ENCODE results near the gene ING5. TPM values are rescaled to one million over a fixed set of nuclear protein-coding genes. Genes with fewer than 3 reads are reported as not detected.

ING5 gene
- total and polyA plus RNA-seq, 8 donors = 19.9 to 160 (median 32.4) TPM

- Histone ChIP-seq H3K4me1 (peaks cover 4 to 25% (median 18%) of the 10 kb centered on the region in 4 donors), H3K27me3 (peaks cover 0 to 60% (median 33%) of the 10 kb centered on the region in 3 donors), H3K9me3 (peaks cover 0 to 13% (median 2%) of the 10 kb centered on the region in 4 donors), H3K4me3 (no peak overlapping the region), H3K27ac (no peak overlapping the region), H3K36me3 (no peaks in the 10 kb centered on the region)
- intact Hi-C loops (cut with DNase I; ENCODE audit: low total_unique reads) = no loop called here
- no peak for DNase-seq
- TF ChIP-seq POLR2A (IDR thresholded peaks at IDR 0.05) = no peak
- TF ChIP-seq, protein P1, sequence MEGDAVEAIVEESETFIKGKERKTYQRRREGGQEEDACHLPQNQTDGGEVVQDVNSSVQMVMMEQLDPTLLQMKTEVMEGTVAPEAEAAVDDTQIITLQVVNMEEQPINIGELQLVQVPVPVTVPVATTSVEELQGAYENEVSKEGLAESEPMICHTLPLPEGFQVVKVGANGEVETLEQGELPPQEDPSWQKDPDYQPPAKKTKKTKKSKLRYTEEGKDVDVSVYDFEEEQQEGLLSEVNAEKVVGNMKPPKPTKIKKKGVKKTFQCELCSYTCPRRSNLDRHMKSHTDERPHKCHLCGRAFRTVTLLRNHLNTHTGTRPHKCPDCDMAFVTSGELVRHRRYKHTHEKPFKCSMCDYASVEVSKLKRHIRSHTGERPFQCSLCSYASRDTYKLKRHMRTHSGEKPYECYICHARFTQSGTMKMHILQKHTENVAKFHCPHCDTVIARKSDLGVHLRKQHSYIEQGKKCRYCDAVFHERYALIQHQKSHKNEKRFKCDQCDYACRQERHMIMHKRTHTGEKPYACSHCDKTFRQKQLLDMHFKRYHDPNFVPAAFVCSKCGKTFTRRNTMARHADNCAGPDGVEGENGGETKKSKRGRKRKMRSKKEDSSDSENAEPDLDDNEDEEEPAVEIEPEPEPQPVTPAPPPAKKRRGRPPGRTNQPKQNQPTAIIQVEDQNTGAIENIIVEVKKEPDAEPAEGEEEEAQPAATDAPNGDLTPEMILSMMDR (IDR thresholded peaks at IDR 0.05) = no peak
- TF ChIP-seq POLR2AphosphoS5 (IDR thresholded peaks at IDR 0.05) = no peak
- no peak for TF ChIP-seq EP300 (IDR thresholded peaks at IDR 0.05)
- WGBS, 5 donors = 69 to 78% (median 72%) methylated on average over 12 to 22 of the region's 22 CpGs
These were observed 75.4 kb downstream of the ING5 start for GRCh38 chr2:241777170-241777685.

DNA sequence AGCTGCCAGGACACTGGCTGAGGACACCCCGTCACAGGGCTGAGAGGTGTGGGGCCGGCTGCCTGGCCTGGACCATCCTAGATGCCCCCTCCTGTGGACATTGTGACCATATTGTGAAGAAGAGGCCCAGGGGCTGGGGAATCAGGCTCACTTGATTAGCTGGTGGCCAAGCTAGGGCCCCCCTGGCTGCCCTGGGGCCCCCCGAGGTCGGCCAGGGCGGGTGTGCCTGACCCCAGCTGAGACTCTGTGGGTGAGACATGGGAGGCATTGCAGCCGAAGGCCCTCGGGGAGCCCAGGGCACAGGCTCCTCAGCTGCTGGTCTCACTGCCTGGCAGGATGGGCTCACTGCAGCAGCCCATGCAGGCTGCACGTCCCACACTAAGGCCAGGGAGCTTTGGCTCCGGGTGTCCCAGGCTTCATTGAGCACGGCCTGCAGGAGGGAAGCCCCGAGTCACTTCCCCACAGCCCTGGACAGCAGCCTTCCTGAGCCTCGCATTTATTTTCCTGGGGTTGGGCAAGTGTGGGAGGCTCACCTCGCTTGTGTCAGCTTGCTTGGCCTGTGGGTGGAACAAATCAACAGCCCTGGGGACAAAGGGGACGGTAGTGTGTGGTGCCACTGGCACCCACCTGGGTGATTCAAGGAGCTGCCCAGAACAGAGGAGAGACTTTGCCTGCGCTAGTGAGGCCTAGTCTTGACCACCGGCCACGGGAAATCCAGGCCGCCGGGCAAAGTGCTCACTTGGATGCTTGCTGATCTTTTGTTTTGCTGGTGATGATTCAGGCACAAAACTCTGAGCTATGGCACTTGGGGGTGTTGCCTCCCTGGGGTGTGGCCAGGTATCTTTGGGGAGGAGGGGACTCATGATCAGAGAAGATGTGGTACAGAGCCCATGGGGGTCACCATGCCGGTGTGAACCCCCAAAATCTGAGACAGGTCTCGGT, 76.1 kb downstream of the ING5 start:
- Histone ChIP-seq H3K36me3 (no peaks in the 10 kb centered on the region), H3K4me1 (peaks cover 4 to 20% (median 18%) of the 10 kb centered on the region in 4 donors), H3K27me3 (peaks cover 0 to 54% (median 33%) of the 10 kb centered on the region in 3 donors), H3K9me3 (peaks cover 0 to 13% (median 2%) of the 10 kb centered on the region in 4 donors), H3K27ac (no peak overlapping the region), H3K4me3 (no peak overlapping the region)
- no peak for DNase-seq
- TF ChIP-seq, protein P1 (IDR thresholded peaks at IDR 0.05) = no peak
- TF ChIP-seq POLR2AphosphoS5 (IDR thresholded peaks at IDR 0.05) = no peak
- no peak for TF ChIP-seq EP300 (IDR thresholded peaks at IDR 0.05)
- no peak for TF ChIP-seq POLR2A (IDR thresholded peaks at IDR 0.05)
- intact Hi-C loops (cut with DNase I; ENCODE audit: low total_unique reads) = no loop called here
- 71 to 87% (median 73%) methylated on average over 10 to 21 of the region's 21 CpGs for WGBS, 5 donors

Other genes with a start within 250 kb of the ING5 start
- 100 to 1,000 TPM in 4 of 5 donors, 10 to 100 TPM in 1; 93.8 to 446 (median 240) TPM for gene STK25, start 193.5 kb upstream of the ING5 start, total RNA-seq
- 100 to 1,000 TPM; 116 to 162 (median 120) TPM for gene STK25, start 193.5 kb upstream of the ING5 start, polyA plus RNA-seq
- gene BOK, start 143.3 kb upstream of the ING5 start, total RNA-seq = 100 to 1,000 TPM in 1 of 5 donors, 10 to 100 TPM in 4; 13.0 to 112 (median 69.4) TPM
- 10 to 100 TPM; 14.7 to 31.0 (median 21.6) TPM for gene BOK, start 143.3 kb upstream of the ING5 start, polyA plus RNA-seq
- gene THAP4, start 64.9 kb upstream of the ING5 start, total RNA-seq = 100 to 1,000 TPM in 1 of 5 donors, 10 to 100 TPM in 4; 16.0 to 172 (median 33.0) TPM
- 10 to 100 TPM; 53.8 to 64.1 (median 58.9) TPM for gene THAP4, start 64.9 kb upstream of the ING5 start, polyA plus RNA-seq
- 100 to 1,000 TPM in 2 of 5 donors, 10 to 100 TPM in 3; 45.5 to 162 (median 98.5) TPM for gene ATG4B, start 64.3 kb upstream of the ING5 start, total RNA-seq
- gene ATG4B, start 64.3 kb upstream of the ING5 start, polyA plus RNA-seq = 10 to 100 TPM; 31.5 to 42.5 (median 36.7) TPM
- gene DTYMK, start 15.2 kb upstream of the ING5 start, total RNA-seq = 10 to 100 TPM in 3 of 5 donors, 1 to 10 TPM in 2; 3.5 to 50.0 (median 14.1) TPM
- gene DTYMK, start 15.2 kb upstream of the ING5 start, polyA plus RNA-seq = 10 to 100 TPM; 16.5 to 29.9 (median 26.9) TPM
- 100 to 1,000 TPM in 1 of 5 donors, 10 to 100 TPM in 4; 17.3 to 369 (median 31.2) TPM for gene D2HGDH, start 32.6 kb downstream of the ING5 start, total RNA-seq
- 10 to 100 TPM; 19.1 to 35.4 (median 19.1) TPM for gene D2HGDH, start 32.6 kb downstream of the ING5 start, polyA plus RNA-seq
- 100 to 1,000 TPM in 1 of 5 donors, not detected in 4; 311 TPM for gene GAL3ST2, start 74.8 kb downstream of the ING5 start, total RNA-seq
- not detected for gene GAL3ST2, start 74.8 kb downstream of the ING5 start, polyA plus RNA-seq
- 100 to 1,000 TPM in 1 of 5 donors, not detected in 4; 415 TPM for gene NEU4, start 107.2 kb downstream of the ING5 start, total RNA-seq
- under 1 TPM in 1 of 3 donors, not detected in 2; 0.08 TPM for gene NEU4, start 107.2 kb downstream of the ING5 start, polyA plus RNA-seq
- gene PDCD1, start 156.9 kb downstream of the ING5 start, total RNA-seq = 1 to 10 TPM in 1 of 5 donors, under 1 TPM in 1, not detected in 3; 0.18 to 2.2 TPM
- gene PDCD1, start 156.9 kb downstream of the ING5 start, polyA plus RNA-seq = under 1 TPM; 0.31 to 0.76 (median 0.60) TPM
- under 1 TPM in 1 of 5 donors, not detected in 4; 0.43 TPM for gene RTP5, start 167.7 kb downstream of the ING5 start, total RNA-seq
- under 1 TPM in 1 of 3 donors, not detected in 2; 0.10 TPM for gene RTP5, start 167.7 kb downstream of the ING5 start, polyA plus RNA-seq